Measurements from ENCODE around the gene SCUBE1. TPM values are rescaled to one million over a fixed set of nuclear protein-coding genes. Genes with fewer than 3 reads are reported as not detected.
A peak's percentile ranks its signal among the peaks of the same experiment; 100 is the strongest.

Gene SCUBE1
- total and polyA plus RNA-seq, 2 experiments from 2014 or later = 0.81 to 3.2 TPM

GRCh38 chr22:43226377-43227238, 116.6 kb downstream of the SCUBE1 start (continued):
- TF ChIP-seq REST (IDR thresholded peaks at IDR 0.05; ENCODE audit: unreplicated experiment) (no peak), EZH2phosphoT487 (IDR thresholded peaks at IDR 0.05; ENCODE audit: unreplicated experiment) (no peak), CTCF (conservative IDR thresholded peaks at IDR 0.05; ENCODE audit: low read depth in 2 of 2) (no peak; a peak in 1 of 4 replicates)
- TF ChIP-seq, protein P1, sequence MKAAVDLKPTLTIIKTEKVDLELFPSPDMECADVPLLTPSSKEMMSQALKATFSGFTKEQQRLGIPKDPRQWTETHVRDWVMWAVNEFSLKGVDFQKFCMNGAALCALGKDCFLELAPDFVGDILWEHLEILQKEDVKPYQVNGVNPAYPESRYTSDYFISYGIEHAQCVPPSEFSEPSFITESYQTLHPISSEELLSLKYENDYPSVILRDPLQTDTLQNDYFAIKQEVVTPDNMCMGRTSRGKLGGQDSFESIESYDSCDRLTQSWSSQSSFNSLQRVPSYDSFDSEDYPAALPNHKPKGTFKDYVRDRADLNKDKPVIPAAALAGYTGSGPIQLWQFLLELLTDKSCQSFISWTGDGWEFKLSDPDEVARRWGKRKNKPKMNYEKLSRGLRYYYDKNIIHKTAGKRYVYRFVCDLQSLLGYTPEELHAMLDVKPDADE (IDR thresholded peaks at IDR 0.05) = no peak

DNA sequence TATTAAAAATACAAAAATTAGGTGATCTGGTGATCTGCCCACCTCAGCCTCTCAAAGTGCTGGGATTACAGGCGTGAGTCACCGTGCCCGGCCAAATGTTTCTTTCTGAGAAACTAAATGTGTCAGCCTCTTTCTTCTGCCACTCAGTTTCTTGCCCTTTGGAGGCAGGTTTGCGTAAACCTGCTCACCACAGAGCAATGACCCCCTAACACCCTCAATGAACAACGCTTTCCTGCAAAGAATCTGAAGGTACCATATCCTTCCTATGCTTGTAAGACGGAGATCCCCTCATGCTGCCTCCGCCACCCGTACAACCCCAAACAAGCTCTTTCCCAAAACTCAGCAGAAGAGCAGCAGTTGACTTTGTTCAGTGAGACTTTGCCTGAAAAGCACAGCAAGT, 117.6 kb downstream of the SCUBE1 start:
- H3K4me2 ChIP-seq = 0 out of 2 replicates have a peak overlapping the region, but pooled peaks have one; percentile 66
- no peaks in the 10 kb centered on the region for H3K79me2 ChIP-seq (replicated peaks; ENCODE audit: insufficient read depth)
- Mint-ChIP-seq H3K9me3 (no peaks in the 10 kb centered on the region), H3K27ac (no peak overlapping the region), H3K36me3 (ENCODE audit: low read depth) (no peaks in the 10 kb centered on the region), H3K4me3 (no peak overlapping the region), H3K4me1 (peaks cover 29% of the 10 kb centered on the region), H3K27me3 (ENCODE audit: insufficient read depth, low read depth, poor library complexity) (peaks cover 10% of the 10 kb centered on the region)
- H3K36me3 ChIP-seq (ENCODE audit: insufficient read depth) = no peaks in the 10 kb centered on the region
- peaks cover 7% of the 10 kb centered on the region; the same call in 1 of the 2 replicates for H3K4me1 ChIP-seq (ENCODE audit: insufficient read depth)
- H3F3A ChIP-seq (replicated peaks; ENCODE audit: low read depth) = no peaks in the 10 kb centered on the region
- H2AFZ ChIP-seq = no peak overlapping the region
- DNase-seq (ENCODE audit: low spot score) (no peak), ATAC-seq (no peak)
- H3K4me3 ChIP-seq = no peak overlapping the region
- H3K27me3 ChIP-seq (ENCODE audit: insufficient read depth) = no peaks in the 10 kb centered on the region
- H4K20me1 ChIP-seq (replicated peaks; ENCODE audit: insufficient read depth) = no peaks in the 10 kb centered on the region
- no peak for TF ChIP-seq JUNB (IDR thresholded peaks at IDR 0.05; ENCODE audit: unreplicated experiment)
- no peak for TF ChIP-seq ZNF331 (CRISPR knock-in tag; IDR thresholded peaks at IDR 0.05; ENCODE audit: low read depth)
- H3K9me2 ChIP-seq (ENCODE audit: insufficient read depth) = no peaks in the 10 kb centered on the region
- no peak overlapping the region for H3K27ac ChIP-seq (ENCODE audit: low read depth)
